HG03565 (cell line): ENCODE measurements around the gene AKR1C8.
"Not testable (repeated sequence)": the region's sequence is repeated elsewhere in the genome, so short reads cannot be mapped to it uniquely, and the experiment has no call there.

Experiments used
- ATAC-seq: cut with Tn5 transposase; IDR thresholded peaks from one replicate; pipeline ENCODE4 v1.9.1; 2021; ENCODE audit warnings: mild to moderate bottlenecking, moderate library complexity; ENCODE audit not compliant: unreplicated experiment

The AKR1C8 gene

GRCh38 chr10:5168897-5169420 lies 16.0 kb downstream of the AKR1C8 start:
- no peak for ATAC-seq

- no peak for ATAC-seq
These were observed 19.2 kb downstream of the AKR1C8 start for GRCh38 chr10:5165738-5166137.

- no peak for ATAC-seq
These were observed 21.5 kb downstream of the AKR1C8 start for GRCh38 chr10:5163487-5163886.

- ATAC-seq: no peak
These were observed 25.8 kb downstream of the AKR1C8 start for GRCh38 chr10:5159126-5159525.

- ATAC-seq: no peak
These were observed 27.4 kb downstream of the AKR1C8 start for GRCh38 chr10:5157501-5157900.

- no peak for ATAC-seq
These were observed 29.0 kb downstream of the AKR1C8 start for GRCh38 chr10:5155951-5156350.

GRCh38 chr10:5151076-5151475 lies 33.9 kb downstream of the AKR1C8 start:
- ATAC-seq: no peak

- no peak for ATAC-seq
These were observed 36.3 kb downstream of the AKR1C8 start for GRCh38 chr10:5148678-5149032.

- ATAC-seq: no peak
These were observed 36.8 kb downstream of the AKR1C8 start for GRCh38 chr10:5147981-5148677.

- no peak for ATAC-seq
These were observed 37.5 kb downstream of the AKR1C8 start for GRCh38 chr10:5147255-5147980.

- ATAC-seq: no peak
These were observed 38.1 kb downstream of the AKR1C8 start for GRCh38 chr10:5146920-5147254.

- ATAC-seq: no peak
These were observed 41.8 kb downstream of the AKR1C8 start for GRCh38 chr10:5143137-5143536.

GRCh38 chr10:5142199-5142598 lies 42.8 kb downstream of the AKR1C8 start:
- ATAC-seq: no peak

GRCh38 chr10:5137699-5138098 lies 47.3 kb downstream of the AKR1C8 start:
- not testable (repeated sequence) for ATAC-seq

- no peak for ATAC-seq
These were observed 48.4 kb downstream of the AKR1C8 start for GRCh38 chr10:5136468-5137087.

- no peak for ATAC-seq
These were observed 49.4 kb downstream of the AKR1C8 start for GRCh38 chr10:5135581-5135980.

- no peak for ATAC-seq
These were observed 59.5 kb downstream of the AKR1C8 start for GRCh38 chr10:5125315-5126044.

- ATAC-seq: no peak
These were observed 61.1 kb downstream of the AKR1C8 start for GRCh38 chr10:5123886-5124285.

- not testable (repeated sequence) for ATAC-seq
These were observed 65.0 kb downstream of the AKR1C8 start for GRCh38 chr10:5119997-5120396.

- ATAC-seq: no peak
These were observed 67.9 kb downstream of the AKR1C8 start for GRCh38 chr10:5117026-5117425.

GRCh38 chr10:5116621-5117020 lies 68.3 kb downstream of the AKR1C8 start:
- no peak for ATAC-seq
